HG03469 (cell line): ENCODE data around the gene ANKS4B.
"Not testable (repeated sequence)": the region's sequence is repeated elsewhere in the genome, so short reads cannot be mapped to it uniquely, and the experiment has no call there.

ENCODE experiments used
- ATAC-seq: cut with Tn5 transposase; IDR thresholded peaks from one replicate; pipeline ENCODE4 v1.9.1; 2021; ENCODE audit warnings: mild to moderate bottlenecking, moderate library complexity, moderate number of reproducible peaks; ENCODE audit not compliant: unreplicated experiment

ANKS4B gene, protein sequence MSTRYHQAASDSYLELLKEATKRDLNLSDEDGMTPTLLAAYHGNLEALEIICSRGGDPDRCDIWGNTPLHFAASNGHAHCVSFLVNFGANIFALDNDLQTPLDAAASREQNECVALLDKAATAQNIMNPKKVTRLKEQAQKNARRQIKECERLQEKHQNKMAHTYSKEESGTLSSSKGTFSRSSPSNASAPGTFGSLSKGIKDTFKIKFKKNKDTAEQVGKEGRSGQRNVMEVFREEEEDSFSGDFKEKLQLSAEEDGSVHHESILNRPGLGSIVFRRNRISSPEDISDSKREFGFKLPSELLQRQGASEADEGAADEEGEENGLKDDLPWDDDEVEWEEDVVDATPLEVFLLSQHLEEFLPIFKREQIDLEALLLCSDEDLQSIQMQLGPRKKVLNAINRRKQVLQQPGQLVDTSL

DNA sequence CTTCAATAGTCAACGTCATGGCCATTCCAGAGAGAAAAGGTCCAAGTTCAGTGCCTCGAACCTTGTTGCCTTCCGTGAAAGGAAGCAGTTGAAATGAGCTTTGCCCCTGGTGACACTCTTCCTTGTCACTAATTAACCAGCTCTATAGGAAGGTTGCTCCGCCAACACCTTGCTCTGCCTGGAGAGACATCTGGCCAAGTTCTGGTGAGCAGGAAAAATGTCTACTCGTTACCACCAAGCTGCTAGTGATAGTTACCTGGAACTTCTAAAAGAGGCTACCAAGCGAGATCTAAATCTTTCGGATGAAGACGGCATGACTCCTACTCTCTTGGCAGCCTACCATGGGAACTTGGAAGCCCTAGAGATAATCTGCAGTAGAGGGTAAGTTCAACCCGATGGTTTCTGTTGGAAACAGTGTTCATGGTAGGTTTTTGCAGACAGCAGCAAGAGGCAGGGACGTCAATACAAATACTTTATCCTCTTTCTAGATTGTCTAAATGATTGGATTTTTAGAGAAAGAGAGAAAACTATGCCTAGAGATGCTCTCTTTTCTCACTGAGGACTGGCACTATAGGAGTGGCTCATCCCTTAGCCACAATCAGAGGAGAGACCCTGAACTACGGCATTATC lies at the start of gene ANKS4B:
TSS of gene ANKS4B (plus strand) at position 179 of the 630 bp plus-strand sequence. CDS start at position 218, 39 bp downstream.
- ATAC-seq, result no peak

DNA sequence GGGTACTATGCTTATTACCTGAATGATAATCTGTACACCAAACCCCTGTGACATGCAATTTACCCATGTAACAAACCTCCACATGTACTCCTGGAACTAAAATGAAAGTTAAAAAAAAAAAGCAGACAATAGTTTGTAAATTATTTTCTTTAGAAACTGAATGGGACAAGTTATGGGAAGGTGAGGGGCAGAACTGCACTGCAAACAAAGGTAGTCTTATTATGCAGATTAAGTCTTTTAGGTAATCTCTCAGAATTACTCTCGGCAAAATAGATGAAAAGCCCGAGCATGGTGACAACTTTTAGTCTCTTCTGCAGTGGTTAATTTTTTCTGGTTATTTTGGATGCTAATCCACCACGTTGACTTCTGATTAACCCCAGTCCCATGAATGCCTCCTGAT lies 49.5 kb upstream of the ANKS4B start:
- ATAC-seq, result no peak

DNA sequence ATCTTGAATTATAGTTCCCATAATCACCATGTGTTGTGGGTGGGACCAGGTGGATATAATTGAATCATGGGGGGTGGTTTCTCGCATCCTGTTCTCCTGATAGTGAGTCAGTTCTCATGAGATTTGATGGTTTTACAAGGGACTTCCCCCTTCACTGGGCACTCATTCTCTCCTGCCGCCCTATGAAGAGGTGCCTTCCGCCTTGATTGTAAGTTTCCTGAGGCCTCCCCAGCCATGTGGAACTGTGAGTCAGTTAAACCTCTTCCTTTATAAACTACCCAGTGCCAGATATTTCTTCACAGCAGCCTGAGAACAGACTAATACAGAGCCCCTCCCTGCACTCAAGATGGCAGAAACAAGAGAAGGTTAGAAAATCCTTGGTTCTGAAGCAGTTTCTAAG lies 48.7 kb upstream of the ANKS4B start:
- ATAC-seq, result no peak

DNA sequence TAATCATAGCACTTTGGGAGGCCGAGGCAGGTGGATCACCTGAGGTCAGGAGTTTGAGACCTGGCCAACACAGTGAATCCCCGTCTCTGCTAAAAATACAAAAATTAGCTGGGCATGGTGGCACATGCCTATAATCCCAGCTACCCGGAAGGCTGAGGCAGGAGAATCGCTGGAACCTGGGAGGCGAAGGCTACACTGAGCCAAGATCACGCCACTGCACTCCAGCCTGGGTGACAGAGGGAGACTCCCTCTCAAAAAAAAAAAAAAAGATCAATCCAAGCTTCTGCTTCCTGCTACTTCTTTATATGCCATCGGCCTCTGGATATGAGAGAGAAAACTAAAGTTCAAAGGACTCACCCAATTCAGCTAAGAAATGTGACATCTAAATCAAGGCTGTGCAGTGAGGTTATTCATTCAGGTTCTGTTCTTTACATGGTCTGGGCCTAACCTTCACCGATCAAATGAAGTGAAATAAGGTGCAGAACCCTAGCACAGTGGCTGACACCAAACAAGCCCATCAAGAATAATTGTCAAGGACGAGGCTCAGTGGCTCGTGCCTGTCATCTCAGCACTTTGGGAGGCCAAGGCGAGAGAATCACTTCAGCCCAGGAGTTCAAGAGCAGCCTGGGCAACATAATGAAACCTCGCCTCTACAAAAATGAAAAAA lies 47.7 kb upstream of the ANKS4B start:
- no peak for ATAC-seq

DNA sequence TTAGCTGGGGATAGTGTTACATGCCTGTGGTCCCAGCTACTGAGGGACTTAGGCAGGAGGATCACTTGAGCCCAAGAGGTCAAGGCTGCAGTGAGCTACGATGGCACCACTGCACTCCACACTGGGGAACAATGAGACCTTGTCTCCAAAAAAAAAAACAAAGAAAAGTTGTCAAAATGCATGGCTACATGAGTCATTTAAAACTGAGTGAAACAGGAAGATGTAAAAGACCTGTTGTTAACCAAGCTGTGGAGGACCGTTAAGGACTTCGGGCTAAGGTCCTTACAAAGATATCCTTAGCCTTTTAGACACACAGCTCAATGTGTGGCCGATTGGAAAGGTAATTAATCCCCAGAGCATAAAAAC lies 47.2 kb upstream of the ANKS4B start:
- ATAC-seq, result no peak

DNA sequence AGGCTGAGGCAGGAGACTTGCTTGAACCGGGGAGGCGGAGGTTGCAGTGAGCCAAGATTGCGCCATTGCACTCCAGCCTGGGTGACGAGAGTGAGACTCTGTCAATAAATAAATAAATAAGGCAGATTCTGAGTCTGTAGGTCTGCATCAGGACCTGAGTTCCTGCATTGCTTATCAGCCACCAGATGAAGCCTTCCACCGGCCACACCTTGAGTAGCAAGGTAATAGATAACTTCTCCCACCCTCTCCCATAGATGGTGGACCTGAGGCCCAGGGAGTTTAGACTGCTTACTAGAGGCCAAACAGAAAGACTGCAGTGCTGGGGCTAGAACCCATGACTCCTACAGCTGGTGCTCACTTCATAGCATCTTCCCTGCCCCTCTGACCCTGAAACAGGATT lies 44.2 kb upstream of the ANKS4B start:
- ATAC-seq, result no peak

DNA sequence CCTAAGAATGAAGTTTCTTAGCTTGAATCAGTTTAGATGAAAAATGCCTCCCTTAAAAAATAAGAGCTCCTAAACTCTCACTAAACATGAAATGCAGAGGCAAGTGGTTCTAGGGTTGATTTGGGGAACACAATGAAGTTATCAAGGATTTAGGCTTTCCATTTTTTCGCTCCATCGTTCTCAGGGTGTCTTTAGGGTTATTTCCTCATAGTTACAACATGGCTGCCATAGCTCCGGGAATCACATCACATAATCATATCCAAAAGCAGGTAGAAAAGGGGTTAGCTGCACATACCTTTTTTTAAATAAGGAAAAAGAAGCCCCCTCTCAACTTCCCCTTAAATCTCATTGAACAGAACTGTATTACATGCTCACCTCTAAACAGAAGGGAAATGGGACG lies 43.5 kb upstream of the ANKS4B start:
- ATAC-seq, result no peak

DNA sequence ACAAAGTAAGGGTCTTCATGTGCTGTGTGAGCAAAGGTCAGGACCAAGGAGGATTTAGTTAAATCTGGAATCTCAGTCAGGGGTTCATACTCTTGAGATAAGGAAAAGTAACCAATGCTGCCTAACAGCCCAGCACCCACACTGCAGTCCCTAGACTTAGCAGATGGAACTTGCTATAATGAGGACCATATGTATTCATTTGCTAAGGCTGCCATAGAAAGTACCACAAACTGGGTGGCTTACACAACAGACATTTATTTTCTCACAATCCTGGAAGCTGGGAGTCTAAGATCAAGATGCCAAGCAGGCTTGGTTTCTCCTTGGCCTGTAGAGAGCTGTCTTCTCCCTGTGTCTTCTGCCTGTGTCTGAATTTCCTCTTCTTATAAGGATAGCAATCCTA lies 42.9 kb upstream of the ANKS4B start:
- ATAC-seq, result no peak

DNA sequence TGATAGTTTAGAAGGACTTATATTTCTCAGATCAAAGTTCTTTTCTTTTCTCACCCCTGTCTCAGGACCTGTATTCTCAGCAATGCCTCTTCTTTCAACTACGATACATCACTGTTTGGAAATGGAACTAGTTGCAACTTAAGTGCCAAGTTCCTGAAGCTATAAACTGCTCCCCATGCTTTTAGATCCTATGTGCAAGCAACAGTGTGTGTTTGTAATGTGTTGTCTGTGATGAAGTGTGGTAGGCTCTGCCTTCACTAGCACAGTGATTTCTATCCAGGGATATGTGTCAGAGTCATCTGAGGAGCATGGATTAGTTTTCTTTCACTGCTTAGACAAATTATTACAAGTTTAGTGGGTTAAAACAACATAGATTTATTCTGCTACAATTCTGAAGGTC lies 40.5 kb upstream of the ANKS4B start:
- no peak for ATAC-seq

DNA sequence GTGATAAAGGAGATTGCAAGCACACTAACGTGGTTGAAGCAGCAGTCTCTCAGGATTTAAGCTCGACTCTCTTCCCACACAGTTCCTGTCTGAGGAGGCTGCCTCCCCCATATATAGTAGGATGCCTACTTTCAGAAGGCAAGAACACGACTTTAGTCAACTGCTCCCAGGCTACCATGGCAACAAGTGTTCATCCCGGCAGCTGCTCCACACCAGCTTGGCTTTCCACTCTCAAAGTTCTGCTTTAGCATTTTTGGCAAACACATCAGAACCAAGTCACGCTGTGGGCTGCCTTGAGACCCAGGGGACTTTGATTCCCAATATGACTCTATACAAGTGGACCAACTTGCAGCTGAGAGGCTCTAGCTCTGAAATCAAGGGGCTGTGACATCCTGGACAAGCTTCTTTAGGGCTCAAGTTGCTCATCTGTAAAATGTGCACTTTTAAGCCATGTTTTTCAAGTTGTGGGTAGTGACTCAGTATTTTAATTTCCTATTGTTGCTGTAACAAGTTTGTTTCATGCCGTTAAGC lies 38.7 kb upstream of the ANKS4B start:
- no peak for ATAC-seq

DNA sequence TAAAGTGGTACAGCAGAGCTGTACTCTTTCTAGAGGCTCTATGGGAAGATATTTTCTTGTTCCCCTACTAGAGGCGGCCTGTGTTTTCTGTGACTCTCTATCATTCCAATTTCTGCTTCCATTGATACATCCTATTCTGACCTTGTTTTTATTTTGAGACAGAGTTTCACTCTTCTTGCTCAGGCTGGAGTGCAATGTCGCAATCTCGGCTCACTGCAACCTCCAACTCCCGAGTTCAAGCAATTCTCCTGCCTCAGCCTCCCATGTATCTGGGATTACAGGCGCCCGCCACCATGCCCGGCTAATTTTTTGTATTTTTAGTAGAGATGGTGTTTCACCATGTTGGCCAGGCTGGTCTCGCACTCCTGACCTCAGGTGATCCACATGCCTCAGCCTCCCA lies 38.2 kb upstream of the ANKS4B start:
- ATAC-seq, result not testable (repeated sequence)

DNA sequence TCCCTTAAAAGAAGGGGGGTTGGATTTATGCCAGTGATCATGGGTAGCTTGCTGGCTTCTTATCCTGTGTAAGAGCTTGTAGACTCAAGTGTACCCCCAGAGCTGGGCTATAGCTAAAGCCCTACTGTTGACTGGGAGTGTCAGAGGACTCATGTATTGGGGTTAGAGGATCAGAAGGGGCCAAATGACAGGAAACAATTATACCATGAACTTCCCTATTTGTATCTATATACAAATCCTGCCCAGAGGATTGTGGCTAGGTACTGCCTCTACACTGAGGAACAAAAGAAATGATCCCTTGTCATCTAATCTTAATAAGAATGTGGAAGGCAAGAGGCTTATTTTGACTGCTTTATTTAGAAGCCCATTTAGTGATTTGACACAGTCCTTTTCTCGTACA lies 36.4 kb upstream of the ANKS4B start:
- ATAC-seq, result no peak

DNA sequence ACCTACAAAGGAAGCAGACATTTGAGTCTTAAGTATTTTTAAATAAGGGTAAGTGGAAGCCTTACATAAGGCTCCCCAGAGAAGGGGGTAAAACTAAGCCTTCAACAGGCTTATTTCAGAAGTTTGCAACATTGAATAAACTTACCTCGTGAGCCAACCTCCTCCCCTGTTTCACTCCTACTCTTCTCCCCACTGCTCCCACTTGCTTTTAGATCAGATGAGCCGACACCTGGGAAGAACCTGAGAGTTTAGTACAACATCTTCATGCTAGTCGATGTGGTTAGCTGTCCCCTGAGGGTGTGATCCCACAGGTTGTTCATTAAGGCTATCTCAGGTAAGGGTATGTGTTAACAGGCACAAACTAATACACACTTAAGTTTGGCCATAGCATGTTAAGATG lies 35.9 kb upstream of the ANKS4B start:
- ATAC-seq, result no peak

DNA sequence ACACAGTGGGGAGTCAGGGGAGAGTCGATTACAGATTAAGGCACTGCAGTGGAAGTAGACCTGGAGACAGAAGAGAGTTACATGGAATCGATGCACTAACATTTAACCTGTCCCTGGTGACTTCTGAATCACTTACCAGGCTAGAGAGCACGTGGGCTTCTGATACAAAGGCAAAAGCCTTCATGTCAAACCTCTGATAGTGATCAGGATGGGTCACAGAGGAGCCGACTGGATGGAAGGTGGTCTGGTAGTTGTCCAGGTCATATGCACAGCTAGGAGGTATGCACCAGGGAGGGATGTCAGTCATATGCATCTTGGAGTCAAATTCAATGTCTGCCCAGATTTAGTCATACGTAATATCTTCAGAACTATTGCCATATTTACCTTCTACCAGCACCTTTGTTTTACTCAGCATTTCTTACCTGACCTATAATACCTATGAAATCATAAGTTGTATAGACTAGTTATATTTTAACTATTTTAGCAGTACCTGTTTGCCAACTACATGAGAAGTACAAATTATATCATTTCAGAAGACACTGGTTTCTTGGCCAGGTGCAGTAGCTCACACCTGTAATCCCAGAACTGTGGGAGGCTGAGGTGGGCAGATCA lies 33.8 kb upstream of the ANKS4B start:
- no peak for ATAC-seq

DNA sequence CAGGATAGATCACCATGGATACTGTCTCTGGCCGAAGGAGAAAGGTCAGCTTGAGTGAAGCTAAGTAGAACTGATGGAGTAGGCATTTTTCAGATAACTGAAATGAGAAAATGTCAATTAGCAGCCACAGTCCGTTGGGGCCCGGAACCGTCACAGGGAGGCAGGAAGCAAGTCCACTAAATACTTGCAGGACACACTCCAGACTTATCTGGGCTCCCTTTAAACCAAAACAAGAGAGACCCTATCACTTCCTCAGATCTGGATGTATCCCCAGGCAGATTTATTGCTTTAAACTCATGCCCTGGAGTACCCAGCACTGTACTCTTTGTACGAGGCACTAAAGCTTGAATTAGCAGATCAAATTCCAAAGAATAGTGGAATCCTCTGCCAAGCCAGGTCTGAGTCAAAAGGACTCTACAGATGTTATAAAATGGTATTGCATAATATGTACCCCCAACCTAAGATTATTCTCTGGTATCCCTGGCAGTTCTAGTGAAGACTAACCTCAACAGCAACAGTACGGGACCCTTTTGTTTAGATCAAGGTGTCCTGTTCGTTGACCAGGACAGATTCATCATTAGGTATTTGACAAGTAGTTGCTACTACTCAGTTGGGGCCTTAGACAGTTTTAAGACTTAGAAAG lies 30.2 kb upstream of the ANKS4B start:
- no peak for ATAC-seq

DNA sequence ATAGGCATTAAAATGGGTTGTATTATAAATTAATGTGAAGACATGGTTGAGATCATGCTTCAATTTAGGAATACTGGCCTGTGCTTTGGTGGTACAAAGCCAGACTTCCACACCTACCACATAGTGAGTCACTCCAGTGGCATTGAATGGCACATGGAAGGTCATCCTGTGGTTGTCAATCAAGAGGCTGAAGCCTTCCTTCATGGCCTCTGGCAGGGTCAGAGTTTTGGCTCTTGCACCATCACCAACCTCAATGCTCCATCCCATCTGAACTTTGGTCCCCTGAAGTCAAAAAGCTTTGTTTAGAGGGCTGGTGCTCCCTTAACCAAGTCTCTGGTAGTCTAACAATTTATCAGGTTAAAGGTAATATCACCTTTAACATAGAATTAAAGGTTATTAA lies 28.2 kb upstream of the ANKS4B start:
- ATAC-seq, result no peak

DNA sequence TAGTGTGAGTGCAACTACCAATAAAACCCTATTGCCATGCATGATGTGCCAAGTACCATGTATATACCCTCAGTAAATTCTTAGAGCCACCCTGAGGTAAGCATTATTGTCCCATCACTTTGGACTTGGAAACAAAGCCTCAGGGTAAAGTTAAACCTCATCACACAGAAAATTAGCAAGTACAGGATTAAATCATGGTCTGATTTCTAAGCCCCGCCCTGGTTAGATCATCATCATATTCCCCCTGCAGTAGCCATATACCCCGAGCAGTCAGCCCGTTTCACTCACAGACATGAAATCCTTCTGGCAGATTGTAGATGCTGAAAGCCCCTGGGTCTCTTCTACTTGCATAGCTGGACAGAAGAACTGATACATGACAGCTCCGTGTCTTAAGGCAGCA lies 26.9 kb upstream of the ANKS4B start:
- ATAC-seq, result no peak

DNA sequence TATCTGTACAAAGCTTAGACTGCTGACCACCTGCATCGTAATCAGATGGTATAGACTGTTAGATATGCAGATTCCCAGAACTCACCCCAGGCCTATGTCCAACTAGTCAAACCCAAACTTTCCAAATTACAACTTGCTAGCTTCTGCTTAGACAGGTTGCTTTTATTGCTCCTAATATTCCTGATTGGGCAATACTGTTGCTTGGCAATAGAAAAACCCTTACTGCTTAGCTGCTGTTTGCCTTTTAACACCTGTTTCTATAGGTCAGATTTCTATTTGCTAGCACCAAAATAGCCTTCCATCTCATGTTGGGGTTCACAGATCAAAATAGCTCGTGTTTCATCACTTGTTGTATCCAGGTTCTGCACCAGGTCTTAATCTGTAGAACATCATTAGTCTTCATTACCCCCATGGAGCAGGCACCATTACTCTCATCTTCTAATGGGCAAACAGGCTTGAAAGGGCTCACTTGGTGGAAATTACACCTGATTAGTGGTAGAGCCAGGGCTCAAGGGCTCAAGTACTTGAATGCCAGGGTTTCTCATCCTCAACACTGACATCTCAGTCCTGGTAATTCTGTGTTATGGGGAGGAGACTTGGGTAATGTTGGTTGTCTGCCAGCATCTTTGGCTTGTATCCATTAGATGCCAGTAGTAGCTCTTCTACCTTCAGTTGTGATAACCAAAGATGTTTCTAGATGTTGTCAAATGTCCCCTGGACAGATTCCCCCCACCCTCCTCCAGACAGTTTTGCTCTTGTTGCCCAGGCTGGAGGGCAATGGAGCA lies 24.9 kb upstream of the ANKS4B start:
- ATAC-seq, result no peak

DNA sequence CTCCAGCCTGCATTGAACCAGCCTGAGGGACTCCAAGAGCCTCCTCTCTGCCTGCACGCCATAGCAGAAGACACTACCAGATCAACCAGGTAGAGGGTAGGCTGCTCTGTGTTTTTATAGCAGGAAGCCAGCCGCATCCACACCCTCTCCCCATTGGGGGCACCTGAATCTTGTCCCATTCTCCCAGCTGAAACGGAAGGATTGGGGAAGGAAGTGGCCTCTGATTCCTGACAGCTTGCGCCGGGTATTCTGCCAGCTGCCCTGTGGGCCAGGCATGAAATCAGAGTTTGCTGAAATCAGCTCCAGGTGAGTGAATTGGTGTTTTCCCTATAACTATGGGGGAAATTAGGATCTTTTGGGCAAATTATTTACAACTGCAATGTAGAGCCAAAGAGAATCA lies 22.0 kb upstream of the ANKS4B start, which contains the start of gene ZP2:
TSS of gene ZP2 (minus strand) at position 89 of the 400 bp plus-strand sequence. CDS start at position 62, 27 bp downstream.
- ATAC-seq, result no peak

DNA sequence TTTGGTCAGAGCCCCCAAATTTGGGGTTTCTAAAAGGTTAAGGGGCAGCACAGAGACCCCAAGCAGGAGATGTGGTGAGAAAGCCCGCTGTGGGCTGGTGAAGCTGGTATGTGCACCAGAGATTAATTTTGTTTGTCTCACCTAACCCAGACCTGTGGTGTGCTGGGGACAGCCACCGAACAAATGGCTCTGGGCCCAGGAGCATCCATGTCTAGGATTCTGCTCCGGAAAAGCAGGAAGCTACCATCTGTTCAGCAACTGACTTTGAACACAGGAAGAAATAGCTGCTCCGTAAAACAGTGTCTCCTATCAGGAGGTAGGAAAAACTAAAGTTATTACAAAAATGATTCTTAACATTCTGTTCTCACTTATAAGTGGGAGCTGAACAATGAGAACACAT lies 19.4 kb upstream of the ANKS4B start:
- no peak for ATAC-seq
